H1 (cell line): Measurements from ENCODE around the gene LRPAP1. TPM values are rescaled to one million over a fixed set of nuclear protein-coding genes. Genes with fewer than 3 reads are reported as not detected.

ENCODE experiments used
- CTCF ChIA-PET: fragments of 300-600 bp; sonication (Branson Sonifier 250); formaldehyde crosslinking; loops from one replicate; lab custom pipeline; 2021; ENCODE audit not compliant: partially characterized antibody; lab: Charles Lee
- POLR2A ChIA-PET: fragments of 300-600 bp; sonication (Branson Sonifier 250); formaldehyde crosslinking; loops from one replicate; lab custom pipeline; 2021; ENCODE audit warnings: inconsistent platforms; ENCODE audit not compliant: partially characterized antibody; lab: Charles Lee
- DNase-seq, 2 experiments: peaks; one replicate each; pipeline versions ENCODE4 v3.0.0 to v3.0.0-alpha.2; 2010 to 2022; ENCODE audit warnings: low spot score in 2 of 2, low read depth in 1 of 2, mixed read lengths in 1 of 2
- FAIRE-seq: peaks from 2 replicates; lab custom pipeline; 2011; peaks lifted over from hg19 to GRCh38; lab: Jason Lieb, UNC
- H2AFZ ChIP-seq: 2 replicates; pipeline ENCODE4 v1.8.1; 2012; ENCODE audit warnings: low read length, inconsistent platforms
- H2AK5ac ChIP-seq: 2 replicates; pipeline ENCODE4 v1.6.1; 2013; ENCODE audit warnings: low read depth, low read length
- H2BK120ac ChIP-seq: replicated peaks from 2 replicates; pipeline ENCODE3; 2013; ENCODE audit warnings: low read depth, low read length, inconsistent platforms
- H2BK12ac ChIP-seq: 2 replicates; pipeline ENCODE4 v1.6.1; 2013; ENCODE audit warnings: low read depth, low read length
- H2BK15ac ChIP-seq: 2 replicates; pipeline ENCODE4 v1.6.1; 2013; ENCODE audit warnings: low read length
- H2BK20ac ChIP-seq: 2 replicates; pipeline ENCODE4 v1.6.1; 2013; ENCODE audit warnings: low read length
- H2BK5ac ChIP-seq: 2 replicates; pipeline ENCODE4 v1.6.1; 2013; ENCODE audit warnings: low read depth, low read length
- H3K14ac ChIP-seq: 2 replicates; pipeline ENCODE4 v1.6.1; 2013; ENCODE audit warnings: inconsistent platforms; ENCODE audit not compliant: insufficient read length
- H3K18ac ChIP-seq: 2 replicates; pipeline ENCODE4 v1.6.1; 2013; ENCODE audit warnings: low read length; ENCODE audit errors: extremely low read depth
- H3K23ac ChIP-seq: 2 replicates; pipeline ENCODE4 v1.6.1; 2013; ENCODE audit warnings: inconsistent platforms; ENCODE audit not compliant: insufficient read length
- H3K23me2 ChIP-seq: 2 replicates; pipeline ENCODE4 v1.6.1; 2013; ENCODE audit warnings: low read depth, low read length
- H3K27ac ChIP-seq: 2 replicates; pipeline ENCODE4 v1.6.1; 2011; ENCODE audit warnings: low read depth, low read length, inconsistent platforms
- H3K27me3 ChIP-seq, 4 experiments: replicated peaks in 1 of 4; 1 replicate in 1 of 4; 2 replicates in 3 of 4; pipeline versions ENCODE4 v1.6.1 to v1.8.1; 2011 to 2013; ENCODE audit warnings: low read length in 3 of 4, mild to moderate bottlenecking in 3 of 4, inconsistent platforms in 2 of 4, mixed read lengths in 2 of 4, moderate library complexity in 1 of 4; ENCODE audit not compliant: control insufficient read depth in 3 of 4, insufficient read depth in 3 of 4; ENCODE audit errors: extremely low read depth in 1 of 4
- H3K36me3 ChIP-seq, 4 experiments: 2 replicates each; pipeline versions ENCODE4 v1.6.1 to v1.8.1; 2011 to 2013; ENCODE audit warnings: mild to moderate bottlenecking in 4 of 4, low read length in 3 of 4, moderate library complexity in 2 of 4, control low read depth in 1 of 4, inconsistent platforms in 1 of 4; ENCODE audit not compliant: insufficient read depth in 4 of 4, control insufficient read depth in 2 of 4
- H3K4ac ChIP-seq: replicated peaks from 2 replicates; pipeline ENCODE3; 2013; ENCODE audit warnings: low read length, low read depth, mixed read lengths, inconsistent platforms; ENCODE audit not compliant: insufficient read length
- H3K4me1 ChIP-seq, 4 experiments: replicated peaks in 1 of 4; 1 replicate in 1 of 4; 2 replicates in 3 of 4; pipeline versions ENCODE4 v1.6.1 to v1.8.1; 2011 to 2013; ENCODE audit warnings: low read length in 3 of 4, inconsistent platforms in 2 of 4, mixed read lengths in 1 of 4; ENCODE audit not compliant: insufficient read depth in 4 of 4, control insufficient read depth in 3 of 4
- H3K4me2 ChIP-seq, 2 experiments: 2 replicates each; pipeline versions ENCODE4 v1.6.1 to v1.8.1; 2011 to 2013; ENCODE audit warnings: low read depth in 2 of 2, low read length in 2 of 2, control low read depth in 1 of 2, inconsistent platforms in 1 of 2, mild to moderate bottlenecking in 1 of 2; ENCODE audit not compliant: insufficient read depth in 1 of 2
- H3K4me3 ChIP-seq, 4 experiments: fragments of 200-600, 300-600 bp in 1 of 4; sonication (generic), shearing (Covaris generic), sonication (Bioruptor Twin) in 1 of 4; 2 replicates each; pipeline versions ENCODE4 v1.5.1 to v1.8.1; 2011 to 2016; ENCODE audit warnings: low read length in 4 of 4, low read depth in 3 of 4, control low read depth in 2 of 4, inconsistent platforms in 2 of 4, mild to moderate bottlenecking in 2 of 4, mixed read lengths in 1 of 4, moderate library complexity in 1 of 4; ENCODE audit not compliant: insufficient read depth in 2 of 4; ENCODE audit errors: extremely low read depth in 1 of 4
- H3K56ac ChIP-seq: replicated peaks from 2 replicates; pipeline ENCODE3; 2013; ENCODE audit warnings: low read depth, mild to moderate bottlenecking, mixed read lengths, low read length, inconsistent platforms; ENCODE audit not compliant: insufficient read length
- H3K79me1 ChIP-seq: 2 replicates; pipeline ENCODE4 v1.6.1; 2013; ENCODE audit warnings: low read depth, low read length, control low read depth
- H3K79me2 ChIP-seq, 2 experiments: 2 replicates each; pipeline versions ENCODE4 v1.6.1 to v1.8.1; 2012 to 2013; ENCODE audit warnings: low read length in 2 of 2, mild to moderate bottlenecking in 2 of 2, inconsistent platforms in 1 of 2; ENCODE audit not compliant: insufficient read depth in 2 of 2, control insufficient read depth in 1 of 2
- H3K9ac ChIP-seq, 4 experiments: replicated peaks in 1 of 4; 1 replicate in 1 of 4; 2 replicates in 3 of 4; pipeline versions ENCODE4 v1.6.1 to v1.8.1; 2011 to 2013; ENCODE audit warnings: low read depth in 3 of 4, low read length in 3 of 4, control low read depth in 2 of 4, mild to moderate bottlenecking in 2 of 4, moderate library complexity in 2 of 4, inconsistent platforms in 1 of 4; ENCODE audit errors: extremely low read depth in 1 of 4
- H3K9me3 ChIP-seq, 2 experiments: 2 replicates each; pipeline versions ENCODE4 v1.6.1 to v1.8.1; 2012 to 2013; ENCODE audit warnings: mild to moderate bottlenecking in 2 of 2, moderate library complexity in 2 of 2, control low read depth in 1 of 2, inconsistent platforms in 1 of 2, low read depth in 1 of 2, low read length in 1 of 2, mixed read lengths in 1 of 2; ENCODE audit not compliant: insufficient read depth in 2 of 2
- H4K20me1 ChIP-seq, 2 experiments: replicated peaks in 1 of 2; 2 replicates each; pipeline versions ENCODE3 to v1.8.1; 2011 to 2013; ENCODE audit warnings: inconsistent platforms in 2 of 2, low read length in 2 of 2, mild to moderate bottlenecking in 1 of 2; ENCODE audit not compliant: insufficient read depth in 2 of 2, control insufficient read depth in 1 of 2
- H4K5ac ChIP-seq: 2 replicates; pipeline ENCODE4 v1.6.1; 2013; ENCODE audit warnings: low read length, low read depth, mixed read lengths, inconsistent platforms; ENCODE audit not compliant: insufficient read length
- H4K8ac ChIP-seq: 2 replicates; pipeline ENCODE4 v1.8.0; 2013; ENCODE audit warnings: mild to moderate bottlenecking, moderate library complexity, low read length, inconsistent platforms; ENCODE audit not compliant: insufficient read depth; ENCODE audit errors: extremely low read depth
- H4K91ac ChIP-seq: replicated peaks from 2 replicates; pipeline ENCODE3; 2013; ENCODE audit warnings: low read length, mixed read lengths, inconsistent platforms; ENCODE audit not compliant: insufficient read length
- BCL11A ChIP-seq, 2 experiments: IDR thresholded peaks; one replicate each; pipeline ENCODE4 v1.6.1; 2011; ENCODE audit warnings: low read depth in 2 of 2, low read length in 2 of 2, mild to moderate bottlenecking in 2 of 2
- EGR1 ChIP-seq: IDR thresholded peaks from 2 replicates; pipeline ENCODE4 v1.6.1; 2011; ENCODE audit warnings: low read depth, low read length, borderline replicate concordance
- EZH2 ChIP-seq: fragments of 200-600 bp; sonication (generic); IDR thresholded peaks from 2 replicates; pipeline ENCODE4 v1.7.1; 2012; ENCODE audit warnings: low read depth, mild to moderate bottlenecking, moderate library complexity, low read length, inconsistent platforms; ENCODE audit not compliant: severe bottlenecking
- JUND ChIP-seq: IDR thresholded peaks from 2 replicates; pipeline ENCODE4 v1.6.1; 2011; ENCODE audit warnings: mild to moderate bottlenecking, improper control_type of control experiment, low read length
- KDM1A ChIP-seq: fragments of 200-600, 300-600 bp; sonication (generic); IDR thresholded peaks from 2 replicates; pipeline ENCODE4 v1.7.1; 2016; ENCODE audit warnings: mild to moderate bottlenecking, low read length, borderline replicate concordance
- KDM5A ChIP-seq: fragments of 200-600 bp; IDR thresholded peaks from 2 replicates; pipeline ENCODE4 v1.7.1; 2012; ENCODE audit warnings: mild to moderate bottlenecking, low read length, inconsistent platforms, mixed read lengths
- POLR2AphosphoS5 ChIP-seq: IDR thresholded peaks from 2 replicates; pipeline ENCODE4 v1.6.1; 2011; ENCODE audit warnings: low read depth, low read length
- RBBP5 ChIP-seq: IDR thresholded peaks from 2 replicates; pipeline ENCODE4 v1.7.1; 2012; ENCODE audit warnings: low read depth, mild to moderate bottlenecking, inconsistent platforms, low read length, moderate library complexity, borderline replicate concordance
- SRF ChIP-seq: IDR thresholded peaks from 2 replicates; pipeline ENCODE4 v1.6.1; 2011; ENCODE audit warnings: mild to moderate bottlenecking, low read depth, low read length, moderate library complexity
- WGBS, 2 experiments: shearing (Covaris generic) in 1 of 2; methylation state at CpG; one replicate each; pipeline versions ENCODE4 v1.1.6 to v1.1.7; 2013 to 2015; ENCODE audit warnings: low lambda C conversion rate in 2 of 2, mixed read lengths in 2 of 2, inconsistent platforms in 1 of 2, low coverage in 1 of 2, missing lambda C conversion rate in 1 of 2; ENCODE audit not compliant: insufficient replicate concordance in 2 of 2, insufficient coverage in 1 of 2, insufficient read length in 1 of 2; ENCODE audit errors: extremely low coverage in 1 of 2, missing lambda C conversion rate in 1 of 2; 5-methylcytosine and 5-hydroxymethylcytosine counted together
- polyA plus RNA-seq, 7 experiments: library from polyadenylated mRNA; depleted of rRNA in 3 of 7; stranded (reverse) in 5 of 7; unstranded in 2 of 7; fragments of >200 nt in 5 of 7; fragments of 200-250 nt in 2 of 7; gene quantifications; 1 replicate in 5 of 7; 2 replicates in 1 of 7; 4 replicates in 1 of 7; pipeline versions ENCODE4 v1.2.1 to v1.2.3, GENCODE V29; 2011 to 2013; ENCODE audit warnings: missing spikeins in 2 of 7, mixed read lengths in 2 of 7
- total RNA-seq: library from RNA; stranded (reverse); fragmentation: NEBNext Ultra II Directional; extraction: Animal tissue kit (Norgen Biotek cat#: 25700); gene quantifications from 2 replicates; pipeline ENCODE4 v1.2.1, GENCODE V29; 2021
- TF ChIP-seq, protein P1 (sequence below), 3 experiments: IDR thresholded peaks; 1 replicate in 2 of 3; 2 replicates in 1 of 3; pipeline versions ENCODE4 v1.5.1 to v1.6.1; 2011; ENCODE audit warnings: low read length in 3 of 3, mild to moderate bottlenecking in 3 of 3, inconsistent platforms in 2 of 3, low read depth in 1 of 3, moderate library complexity in 1 of 3; ENCODE audit not compliant: insufficient read depth in 1 of 3; ENCODE audit errors: control extremely low read depth in 1 of 3

Gene LRPAP1
- total and polyA plus RNA-seq, 2 of the 8 experiments (the other 6 are each of a cell fraction or from before 2014, with no cell fraction given): 31.1 to 101 TPM

- no peak overlapping the region for H3K9ac ChIP-seq
- H3K14ac ChIP-seq: no peak overlapping the region
- FAIRE-seq (no peak), DNase-seq (no peak)
- no peak overlapping the region for H2BK120ac ChIP-seq
- no peak overlapping the region for H3K4me3 ChIP-seq
- H4K91ac ChIP-seq: no peak overlapping the region
- H2AK5ac ChIP-seq: no peak overlapping the region
- H3K79me2 ChIP-seq: no peaks in the 10 kb centered on the region
- H3K79me1 ChIP-seq: peaks cover 6% of the 10 kb centered on the region; the same call in 1 of the 2 replicates
- no peak overlapping the region for H3K23ac ChIP-seq
- H4K5ac ChIP-seq: no peak overlapping the region
- WGBS, 2 experiments: 93% methylated on average over 15 of the region's 15 CpGs; no CpG with 5 or more reads in 1 of the 2 experiments
- no peak overlapping the region for H2BK5ac ChIP-seq
- H3K27ac ChIP-seq: no peak overlapping the region
- H2BK20ac ChIP-seq: no peak overlapping the region
- H3K27me3 ChIP-seq: peaks cover 5 to 52% (median 39%) of the 10 kb centered on the region in 4 experiments
- no peak overlapping the region for H3K56ac ChIP-seq
- no peak overlapping the region for H3K18ac ChIP-seq
- peaks cover 5% of the 10 kb centered on the region for H3K23me2 ChIP-seq
- CTCF ChIA-PET: interaction anchor here (1.1 to 3.0 kb wide), 3 partner anchors 15 to 21 kb away, joined by 5 to 10 read pairs (median 9); no protein-coding TSS in a partner anchor
- no peak overlapping the region for H4K8ac ChIP-seq
- no peak overlapping the region for H2BK15ac ChIP-seq
- H3K4me2 ChIP-seq: no peak overlapping the region
- H3K4ac ChIP-seq: no peak overlapping the region
- POLR2A ChIA-PET: no interaction called here
- H2BK12ac ChIP-seq: no peak overlapping the region
- no peaks in the 10 kb centered on the region for H3K36me3 ChIP-seq
- TF ChIP-seq EZH2: no peak
- no peak for TF ChIP-seq JUND
- TF ChIP-seq EGR1: no peak
- TF ChIP-seq SRF: no peak
- TF ChIP-seq BCL11A (IDR thresholded peaks at IDR 0.05; ENCODE audit: low read depth in 2 of 2, low read length in 2 of 2): no peak
- TF ChIP-seq POLR2AphosphoS5: no peak
- TF ChIP-seq, protein P1, sequence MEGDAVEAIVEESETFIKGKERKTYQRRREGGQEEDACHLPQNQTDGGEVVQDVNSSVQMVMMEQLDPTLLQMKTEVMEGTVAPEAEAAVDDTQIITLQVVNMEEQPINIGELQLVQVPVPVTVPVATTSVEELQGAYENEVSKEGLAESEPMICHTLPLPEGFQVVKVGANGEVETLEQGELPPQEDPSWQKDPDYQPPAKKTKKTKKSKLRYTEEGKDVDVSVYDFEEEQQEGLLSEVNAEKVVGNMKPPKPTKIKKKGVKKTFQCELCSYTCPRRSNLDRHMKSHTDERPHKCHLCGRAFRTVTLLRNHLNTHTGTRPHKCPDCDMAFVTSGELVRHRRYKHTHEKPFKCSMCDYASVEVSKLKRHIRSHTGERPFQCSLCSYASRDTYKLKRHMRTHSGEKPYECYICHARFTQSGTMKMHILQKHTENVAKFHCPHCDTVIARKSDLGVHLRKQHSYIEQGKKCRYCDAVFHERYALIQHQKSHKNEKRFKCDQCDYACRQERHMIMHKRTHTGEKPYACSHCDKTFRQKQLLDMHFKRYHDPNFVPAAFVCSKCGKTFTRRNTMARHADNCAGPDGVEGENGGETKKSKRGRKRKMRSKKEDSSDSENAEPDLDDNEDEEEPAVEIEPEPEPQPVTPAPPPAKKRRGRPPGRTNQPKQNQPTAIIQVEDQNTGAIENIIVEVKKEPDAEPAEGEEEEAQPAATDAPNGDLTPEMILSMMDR (IDR thresholded peaks at IDR 0.05; ENCODE audit: control extremely low read depth in 1 of 3, insufficient read depth in 1 of 3, low read depth in 1 of 3, low read length in 3 of 3): no peak
- no peak for TF ChIP-seq KDM5A
- TF ChIP-seq KDM1A: no peak
- TF ChIP-seq RBBP5: no peak
- peaks cover 0 to 6% of the 10 kb centered on the region in 2 experiments; a peak in 2 of 4 replicates for H3K9me3 ChIP-seq
- H4K20me1 ChIP-seq: peaks cover 2 to 17% of the 10 kb centered on the region in 2 experiments
- H3K4me1 ChIP-seq: peaks cover 0 to 6% (median 0%) of the 10 kb centered on the region in 4 experiments; a peak in 1 of 7 replicates
- H2AFZ ChIP-seq: no peak overlapping the region
Observed at GRCh38 chr4:3464349-3464905, 67.8 kb downstream of the LRPAP1 start.
